A673 (cell line): ENCODE data around the gene C4orf54.

Experiments
- EZH2 ChIP-seq: fragments of 200-600 bp; sonication (generic); IDR thresholded peaks from 2 replicates; pipeline ENCODE4 v1.6.1; 2017; ENCODE audit warnings: borderline replicate concordance, low read depth, mild to moderate bottlenecking, mixed read lengths, antibody characterized with exemption, low read length; ENCODE audit not compliant: poor library complexity, severe bottlenecking
- TF ChIP-seq, protein P1 (sequence below): fragments of 300-800, 200-600 bp; sonication (generic); conservative IDR thresholded peaks from 2 replicates; pipeline ENCODE4 v1.5.1; 2017; ENCODE audit warnings: low read depth, mild to moderate bottlenecking, antibody characterized with exemption, low read length, moderate library complexity, mixed read lengths

DNA sequence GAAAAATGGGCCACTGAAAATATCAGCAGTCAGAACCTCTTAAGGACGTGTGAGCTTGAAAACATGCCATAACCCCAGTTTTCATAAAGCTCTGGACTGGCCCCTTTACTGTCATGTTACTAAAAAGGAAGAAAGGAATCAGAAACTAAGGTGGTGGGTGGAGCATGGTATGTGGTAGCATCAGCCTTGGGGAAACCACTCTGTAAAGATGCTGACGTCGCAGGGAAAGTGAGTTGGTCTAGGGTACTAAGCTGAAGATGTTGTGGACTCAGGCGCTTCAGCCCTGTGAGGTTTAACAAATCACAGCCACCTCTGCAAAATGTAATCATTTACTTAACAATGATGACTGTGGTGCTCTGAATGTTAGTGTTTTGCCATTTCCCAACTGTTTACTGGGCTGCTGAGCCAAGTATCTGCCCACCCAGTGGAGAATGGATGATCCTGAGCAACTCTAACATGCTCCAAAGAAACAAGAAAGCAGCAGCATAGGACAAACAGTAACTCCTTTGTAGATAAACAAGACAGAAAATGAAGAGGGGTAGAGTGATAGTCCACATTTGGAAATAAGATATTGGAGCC is 33.4 kb downstream of the C4orf54 start:
- TF ChIP-seq, protein P1, sequence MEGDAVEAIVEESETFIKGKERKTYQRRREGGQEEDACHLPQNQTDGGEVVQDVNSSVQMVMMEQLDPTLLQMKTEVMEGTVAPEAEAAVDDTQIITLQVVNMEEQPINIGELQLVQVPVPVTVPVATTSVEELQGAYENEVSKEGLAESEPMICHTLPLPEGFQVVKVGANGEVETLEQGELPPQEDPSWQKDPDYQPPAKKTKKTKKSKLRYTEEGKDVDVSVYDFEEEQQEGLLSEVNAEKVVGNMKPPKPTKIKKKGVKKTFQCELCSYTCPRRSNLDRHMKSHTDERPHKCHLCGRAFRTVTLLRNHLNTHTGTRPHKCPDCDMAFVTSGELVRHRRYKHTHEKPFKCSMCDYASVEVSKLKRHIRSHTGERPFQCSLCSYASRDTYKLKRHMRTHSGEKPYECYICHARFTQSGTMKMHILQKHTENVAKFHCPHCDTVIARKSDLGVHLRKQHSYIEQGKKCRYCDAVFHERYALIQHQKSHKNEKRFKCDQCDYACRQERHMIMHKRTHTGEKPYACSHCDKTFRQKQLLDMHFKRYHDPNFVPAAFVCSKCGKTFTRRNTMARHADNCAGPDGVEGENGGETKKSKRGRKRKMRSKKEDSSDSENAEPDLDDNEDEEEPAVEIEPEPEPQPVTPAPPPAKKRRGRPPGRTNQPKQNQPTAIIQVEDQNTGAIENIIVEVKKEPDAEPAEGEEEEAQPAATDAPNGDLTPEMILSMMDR, result no peak
- TF ChIP-seq EZH2, result no peak
